Keratinocyte (primary cell): Measurements from ENCODE around the gene BACH1.

Experiments used
- EZH2 ChIP-seq: IDR thresholded peaks from one replicate; pipeline ENCODE4 v1.6.1; 2012; ENCODE audit warnings: inconsistent platforms, mild to moderate bottlenecking, low read length, moderate library complexity
- TF ChIP-seq, protein P1 (sequence below), 3 experiments: IDR thresholded peaks in 1 of 3; conservative IDR thresholded peaks in 1 of 3; optimal IDR thresholded peaks in 1 of 3; 2 replicates in 2 of 3; 3 replicates in 1 of 3; pipeline versions ENCODE3 to v1.5.1; 2011; ENCODE audit warnings: low read length in 3 of 3, mild to moderate bottlenecking in 3 of 3, moderate library complexity in 2 of 3, control low read depth in 1 of 3, inconsistent platforms in 1 of 3; ENCODE audit not compliant: insufficient read depth in 2 of 3; ENCODE audit errors: extremely low read depth in 1 of 3

DNA sequence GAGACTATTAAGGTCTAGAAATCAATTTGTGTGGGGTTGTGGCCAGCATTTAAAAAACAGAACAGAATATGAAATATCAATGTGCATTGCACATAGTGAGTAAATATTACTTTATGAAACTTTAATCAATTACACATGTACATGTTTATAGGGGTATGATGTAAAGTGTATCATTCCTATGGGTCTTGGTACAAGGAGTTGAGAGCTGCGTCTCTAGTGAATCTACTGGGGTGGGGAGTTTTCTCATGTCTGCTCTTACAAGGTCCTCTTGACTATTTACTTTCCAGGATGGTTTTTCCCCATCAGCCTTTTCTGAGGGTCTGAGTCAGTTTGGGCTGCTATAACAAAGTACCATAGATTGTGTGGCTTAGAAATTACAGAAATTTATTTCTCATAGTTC, 75.8 kb downstream of the BACH1 start:
- TF ChIP-seq, protein P1, sequence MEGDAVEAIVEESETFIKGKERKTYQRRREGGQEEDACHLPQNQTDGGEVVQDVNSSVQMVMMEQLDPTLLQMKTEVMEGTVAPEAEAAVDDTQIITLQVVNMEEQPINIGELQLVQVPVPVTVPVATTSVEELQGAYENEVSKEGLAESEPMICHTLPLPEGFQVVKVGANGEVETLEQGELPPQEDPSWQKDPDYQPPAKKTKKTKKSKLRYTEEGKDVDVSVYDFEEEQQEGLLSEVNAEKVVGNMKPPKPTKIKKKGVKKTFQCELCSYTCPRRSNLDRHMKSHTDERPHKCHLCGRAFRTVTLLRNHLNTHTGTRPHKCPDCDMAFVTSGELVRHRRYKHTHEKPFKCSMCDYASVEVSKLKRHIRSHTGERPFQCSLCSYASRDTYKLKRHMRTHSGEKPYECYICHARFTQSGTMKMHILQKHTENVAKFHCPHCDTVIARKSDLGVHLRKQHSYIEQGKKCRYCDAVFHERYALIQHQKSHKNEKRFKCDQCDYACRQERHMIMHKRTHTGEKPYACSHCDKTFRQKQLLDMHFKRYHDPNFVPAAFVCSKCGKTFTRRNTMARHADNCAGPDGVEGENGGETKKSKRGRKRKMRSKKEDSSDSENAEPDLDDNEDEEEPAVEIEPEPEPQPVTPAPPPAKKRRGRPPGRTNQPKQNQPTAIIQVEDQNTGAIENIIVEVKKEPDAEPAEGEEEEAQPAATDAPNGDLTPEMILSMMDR (optimal IDR thresholded peaks at IDR 0.05 in 1 of 3, IDR thresholded peaks at IDR 0.05 in 1 of 3, conservative IDR thresholded peaks at IDR 0.05 in 1 of 3; ENCODE audit: extremely low read depth in 1 of 3, insufficient read depth in 2 of 3, low read length in 3 of 3), result no peak
- no peak for TF ChIP-seq EZH2
